HepG2 (cell line): Measurements from ENCODE around the gene ENTPD6. TPM values are rescaled to one million over a fixed set of nuclear protein-coding genes. Genes with fewer than 3 reads are reported as not detected.

ENCODE experiments used
- ARNTL ChIP-seq: sonication (generic); formaldehyde crosslinking; IDR thresholded peaks from 2 replicates; pipeline ENCODE4 v1.4.0; 2020; ENCODE audit warnings: mild to moderate bottlenecking, missing genetic modification reagents
- CBX5 ChIP-seq: sonication (generic); formaldehyde crosslinking; IDR thresholded peaks from 2 replicates; pipeline ENCODE4 v1.4.0; 2020; ENCODE audit warnings: missing genetic modification reagents, borderline replicate concordance
- FOSL2 ChIP-seq: sonication (generic); formaldehyde crosslinking; IDR thresholded peaks from 2 replicates; pipeline ENCODE4 v1.4.0; 2020; ENCODE audit warnings: missing genetic modification reagents
- FOXA3 ChIP-seq: IDR thresholded peaks from 2 replicates; pipeline ENCODE4 v1.6.1; 2016; ENCODE audit warnings: missing genetic modification reagents, missing compliant biosample characterization
- GATAD2A ChIP-seq: IDR thresholded peaks from 2 replicates; pipeline ENCODE4 v1.6.1; 2016
- GFI1 ChIP-seq: sonication (generic); formaldehyde crosslinking; IDR thresholded peaks from 2 replicates; pipeline ENCODE4 v1.5.0; 2020; ENCODE audit warnings: missing genetic modification reagents, mild to moderate bottlenecking, borderline replicate concordance
- HDAC2 ChIP-seq: sonication (generic); formaldehyde crosslinking; IDR thresholded peaks from 2 replicates; pipeline ENCODE4 v1.4.0; 2020; ENCODE audit warnings: missing genetic modification reagents
- HIVEP1 ChIP-seq: sonication (generic); formaldehyde crosslinking; IDR thresholded peaks from 2 replicates; pipeline ENCODE4 v1.4.0; 2020; ENCODE audit warnings: mild to moderate bottlenecking, missing genetic modification reagents
- MTA1 ChIP-seq: sonication (generic); formaldehyde crosslinking; IDR thresholded peaks from 2 replicates; pipeline ENCODE4 v1.4.0; 2020; ENCODE audit warnings: missing genetic modification reagents, mild to moderate bottlenecking, borderline replicate concordance
- NKX3-1 ChIP-seq: sonication (generic); formaldehyde crosslinking; IDR thresholded peaks from 2 replicates; pipeline ENCODE4 v1.5.0; 2020; ENCODE audit warnings: missing genetic modification reagents
- PAX8 ChIP-seq: sonication (generic); formaldehyde crosslinking; IDR thresholded peaks from 2 replicates; pipeline ENCODE4 v1.8.0; 2022; ENCODE audit warnings: mild to moderate bottlenecking, missing genetic modification reagents, borderline replicate concordance
- RCOR2 ChIP-seq: IDR thresholded peaks from 2 replicates; pipeline ENCODE4 v1.6.1; 2016; ENCODE audit warnings: missing biosample characterization, missing genetic modification reagents
- RXRA ChIP-seq: sonication (generic); formaldehyde crosslinking; IDR thresholded peaks from 2 replicates; pipeline ENCODE4 v1.5.1; 2020; ENCODE audit warnings: missing genetic modification reagents
- XRCC5 ChIP-seq: fragments of 200-400 bp; formaldehyde crosslinking; optimal IDR thresholded peaks from 2 replicates; pipeline ENCODE3; 2017; ENCODE audit warnings: mild to moderate bottlenecking, low read length
- ZBTB38 ChIP-seq: sonication (generic); formaldehyde crosslinking; IDR thresholded peaks from 2 replicates; pipeline ENCODE4 v1.5.1; 2020; ENCODE audit warnings: mild to moderate bottlenecking, missing genetic modification reagents
- ZFX ChIP-seq: sonication (generic); formaldehyde crosslinking; IDR thresholded peaks from 2 replicates; pipeline ENCODE4 v1.4.0; 2020; ENCODE audit warnings: mild to moderate bottlenecking, low read depth, missing genetic modification reagents, moderate library complexity
- ZNF274 ChIP-seq: sonication (generic); formaldehyde crosslinking; IDR thresholded peaks from 2 replicates; pipeline ENCODE4 v1.5.1; 2020; ENCODE audit warnings: mild to moderate bottlenecking, missing genetic modification reagents
- ZNF383 ChIP-seq: sonication (generic); formaldehyde crosslinking; IDR thresholded peaks from 2 replicates; pipeline ENCODE4 v1.4.0; 2020; ENCODE audit warnings: missing genetic modification reagents, mild to moderate bottlenecking, borderline replicate concordance
- ZNF564 ChIP-seq: sonication (generic); formaldehyde crosslinking; IDR thresholded peaks from 2 replicates; pipeline ENCODE4 v1.8.1; 2023; ENCODE audit warnings: mild to moderate bottlenecking, missing genetic modification reagents
- ZNF609 ChIP-seq: sonication (generic); formaldehyde crosslinking; IDR thresholded peaks from 2 replicates; pipeline ENCODE4 v1.4.0; 2020; ENCODE audit warnings: mild to moderate bottlenecking, missing genetic modification reagents, borderline replicate concordance
- ZSCAN22 ChIP-seq: sonication (generic); formaldehyde crosslinking; IDR thresholded peaks from 2 replicates; pipeline ENCODE4 v1.4.0; 2020; ENCODE audit warnings: mild to moderate bottlenecking, missing genetic modification reagents
- polyA plus RNA-seq, 8 experiments: library from polyadenylated mRNA; depleted of rRNA in 3 of 8; stranded (reverse) in 7 of 8; unstranded in 1 of 8; fragments of >200 nt; fragmentation: Illumina TruSeq in 4 of 8; extraction: Trizol in 4 of 8; gene quantifications; 2 replicates each; pipeline versions ENCODE4 v1.2.1 to v1.2.3, GENCODE V29; 2011 to 2016; ENCODE audit warnings: low read depth in 4 of 8, missing spikeins in 1 of 8, mixed read lengths in 1 of 8; ENCODE audit not compliant: insufficient read depth in 1 of 8
- total RNA-seq, 5 experiments: library from RNA; depleted of rRNA; stranded (reverse); fragments of >200 nt; fragmentation: Illumina TruSeq; extraction: Trizol; gene quantifications; 2 replicates each; pipeline ENCODE4 v1.2.3, GENCODE V29; 2016; ENCODE audit warnings: low read depth in 1 of 5
- TF ChIP-seq, protein P1 (sequence below): sonication (generic); formaldehyde crosslinking; IDR thresholded peaks from 2 replicates; pipeline ENCODE4 v1.5.1; 2020; ENCODE audit warnings: missing genetic modification reagents, mild to moderate bottlenecking, borderline replicate concordance

The ENTPD6 gene
- total and polyA plus RNA-seq, 2 of the 13 experiments (the other 11 are each of a cell fraction or from before 2014, with no cell fraction given): 164 to 172 TPM

DNA sequence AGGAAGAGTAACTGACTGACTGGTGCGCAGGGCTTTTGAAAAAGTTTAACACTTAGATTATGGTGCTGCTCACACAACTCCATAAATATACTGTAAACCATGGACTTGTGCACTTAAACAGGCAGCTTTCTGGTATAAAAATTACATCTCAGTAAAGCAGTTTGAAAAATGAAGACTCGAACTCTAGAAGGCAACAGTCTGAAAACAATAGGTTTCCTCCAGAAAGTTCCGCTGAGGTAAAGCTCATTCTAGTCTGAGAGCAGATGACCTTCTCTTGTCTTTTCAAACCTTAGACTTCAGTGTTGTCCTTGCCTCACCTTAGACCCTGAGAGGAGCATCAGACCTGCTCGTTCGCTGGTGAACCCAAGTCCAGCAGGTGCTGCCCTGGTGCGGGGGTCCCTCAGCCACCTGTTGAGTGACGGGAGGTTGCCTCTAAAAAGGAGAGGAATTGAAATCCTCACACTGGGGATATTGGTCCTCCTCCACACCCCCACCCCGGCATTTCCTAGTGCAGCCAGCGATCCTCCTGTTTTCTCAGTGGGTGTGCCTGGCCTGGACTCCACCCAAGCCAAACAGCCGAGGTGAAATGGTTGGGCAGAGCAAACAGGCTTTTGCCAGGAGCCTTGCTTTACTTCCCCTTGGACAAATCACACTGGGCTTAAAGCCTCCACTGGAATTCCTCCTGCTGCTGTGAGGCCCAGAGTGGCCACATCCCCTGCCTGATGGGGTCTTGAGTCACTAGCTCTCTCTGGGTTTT lies 37.7 kb downstream of the ENTPD6 start (continued):
- TF ChIP-seq ZNF609 (CRISPR knock-in tag) (peak; percentile 63; the same call in 1 of the 2 replicates), NKX3-1 (CRISPR knock-in tag) (no peak), ZNF383 (CRISPR knock-in tag) (0 out of 2 replicates have a peak, but pooled peaks have one; percentile 45), PAX8 (0 out of 2 replicates have a peak, but pooled peaks have one; percentile 75), FOSL2 (CRISPR knock-in tag) (peak; percentile 76), MTA1 (CRISPR knock-in tag) (peak; percentile 74; the same call in 1 of the 2 replicates), ZFX (CRISPR knock-in tag) (peak; percentile 47; the same call in 1 of the 2 replicates), ZNF564 (CRISPR knock-in tag) (peak; percentile 61; the same call in 1 of the 2 replicates), ARNTL (CRISPR knock-in tag) (peak; percentile 57; the same call in 1 of the 2 replicates), GATAD2A (peak; percentile 79), HDAC2 (CRISPR knock-in tag) (peak; percentile 77; the same call in 1 of the 2 replicates), FOXA3 (CRISPR knock-in tag) (peak; percentile 85), XRCC5 (peak; percentile 74), RCOR2 (CRISPR knock-in tag) (0 out of 2 replicates have a peak, but pooled peaks have one; percentile 44), ZBTB38 (CRISPR knock-in tag) (peak; percentile 38; the same call in 1 of the 2 replicates), ZNF274 (CRISPR knock-in tag) (no peak), HIVEP1 (CRISPR knock-in tag) (0 out of 2 replicates have a peak, but pooled peaks have one; percentile 23), ZSCAN22 (CRISPR knock-in tag) (no peak), RXRA (CRISPR knock-in tag) (peak; percentile 39; the same call in 1 of the 2 replicates), GFI1 (CRISPR knock-in tag) (peak; percentile 84), CBX5 (CRISPR knock-in tag) (peak; percentile 43; the same call in 1 of the 2 replicates)
- TF ChIP-seq, protein P1, sequence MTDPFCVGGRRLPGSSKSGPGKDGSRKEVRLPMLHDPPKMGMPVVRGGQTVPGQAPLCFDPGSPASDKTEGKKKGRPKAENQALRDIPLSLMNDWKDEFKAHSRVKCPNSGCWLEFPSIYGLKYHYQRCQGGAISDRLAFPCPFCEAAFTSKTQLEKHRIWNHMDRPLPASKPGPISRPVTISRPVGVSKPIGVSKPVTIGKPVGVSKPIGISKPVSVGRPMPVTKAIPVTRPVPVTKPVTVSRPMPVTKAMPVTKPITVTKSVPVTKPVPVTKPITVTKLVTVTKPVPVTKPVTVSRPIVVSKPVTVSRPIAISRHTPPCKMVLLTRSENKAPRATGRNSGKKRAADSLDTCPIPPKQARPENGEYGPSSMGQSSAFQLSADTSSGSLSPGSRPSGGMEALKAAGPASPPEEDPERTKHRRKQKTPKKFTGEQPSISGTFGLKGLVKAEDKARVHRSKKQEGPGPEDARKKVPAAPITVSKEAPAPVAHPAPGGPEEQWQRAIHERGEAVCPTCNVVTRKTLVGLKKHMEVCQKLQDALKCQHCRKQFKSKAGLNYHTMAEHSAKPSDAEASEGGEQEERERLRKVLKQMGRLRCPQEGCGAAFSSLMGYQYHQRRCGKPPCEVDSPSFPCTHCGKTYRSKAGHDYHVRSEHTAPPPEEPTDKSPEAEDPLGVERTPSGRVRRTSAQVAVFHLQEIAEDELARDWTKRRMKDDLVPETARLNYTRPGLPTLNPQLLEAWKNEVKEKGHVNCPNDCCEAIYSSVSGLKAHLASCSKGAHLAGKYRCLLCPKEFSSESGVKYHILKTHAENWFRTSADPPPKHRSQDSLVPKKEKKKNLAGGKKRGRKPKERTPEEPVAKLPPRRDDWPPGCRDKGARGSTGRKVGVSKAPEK (CRISPR knock-in tag): peak; percentile 66; the same call in 1 of the 2 replicates
